ENCODE measurements around the gene DGUOK.

DNA sequence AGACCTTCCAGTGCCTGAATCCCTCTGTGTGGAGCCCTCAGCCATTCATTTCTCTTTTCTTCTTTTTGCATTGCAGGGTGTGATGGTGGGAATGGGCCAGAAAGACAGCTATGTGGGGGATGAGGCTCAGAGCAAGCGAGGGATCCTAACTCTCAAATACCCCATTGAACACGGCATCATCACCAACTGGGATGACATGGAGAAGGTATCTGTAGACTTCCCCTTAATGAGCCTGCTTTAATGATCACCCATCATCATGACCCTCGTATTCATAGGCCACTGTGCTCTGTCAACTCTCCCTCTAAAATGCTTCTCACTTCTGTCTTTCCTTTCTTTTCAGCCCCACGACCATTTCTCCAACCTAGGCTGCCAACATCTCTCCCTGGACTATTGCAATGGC is 24.4 kb upstream of the DGUOK start:
- no peak for TF ChIP-seq POLR2A (IDR thresholded peaks at IDR 0.05)
- TF ChIP-seq, protein P1, sequence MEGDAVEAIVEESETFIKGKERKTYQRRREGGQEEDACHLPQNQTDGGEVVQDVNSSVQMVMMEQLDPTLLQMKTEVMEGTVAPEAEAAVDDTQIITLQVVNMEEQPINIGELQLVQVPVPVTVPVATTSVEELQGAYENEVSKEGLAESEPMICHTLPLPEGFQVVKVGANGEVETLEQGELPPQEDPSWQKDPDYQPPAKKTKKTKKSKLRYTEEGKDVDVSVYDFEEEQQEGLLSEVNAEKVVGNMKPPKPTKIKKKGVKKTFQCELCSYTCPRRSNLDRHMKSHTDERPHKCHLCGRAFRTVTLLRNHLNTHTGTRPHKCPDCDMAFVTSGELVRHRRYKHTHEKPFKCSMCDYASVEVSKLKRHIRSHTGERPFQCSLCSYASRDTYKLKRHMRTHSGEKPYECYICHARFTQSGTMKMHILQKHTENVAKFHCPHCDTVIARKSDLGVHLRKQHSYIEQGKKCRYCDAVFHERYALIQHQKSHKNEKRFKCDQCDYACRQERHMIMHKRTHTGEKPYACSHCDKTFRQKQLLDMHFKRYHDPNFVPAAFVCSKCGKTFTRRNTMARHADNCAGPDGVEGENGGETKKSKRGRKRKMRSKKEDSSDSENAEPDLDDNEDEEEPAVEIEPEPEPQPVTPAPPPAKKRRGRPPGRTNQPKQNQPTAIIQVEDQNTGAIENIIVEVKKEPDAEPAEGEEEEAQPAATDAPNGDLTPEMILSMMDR (IDR thresholded peaks at IDR 0.05 in 4 of 5, conservative IDR thresholded peaks at IDR 0.05 in 1 of 5) = no peak
